Measurements from ENCODE around the gene MXD3. TPM values are rescaled to one million over a fixed set of nuclear protein-coding genes. Genes with fewer than 3 reads are reported as not detected.

The MXD3 gene
- total and polyA plus RNA-seq, 2 donors (not counting 3 experiments of a cell fraction or from before 2014, with no cell fraction given): 38.4 to 44.2 TPM

- peaks cover 15% of the 10 kb centered on the region for H3K4me1 ChIP-seq (ENCODE audit: control insufficient read depth, extremely low read depth, insufficient read depth, low read length)
- no peaks in the 10 kb centered on the region for H3K9me1 ChIP-seq (replicated peaks; ENCODE audit: control insufficient read depth, extremely low read depth, insufficient read depth, low read length)
- peak within 1 kb of the TSS; percentile 21 for H2AFZ ChIP-seq (ENCODE audit: low read depth, low read length)
- dilution Hi-C loops (cut with MboI; ENCODE audit: extremely low pct_ligation_motif_present, low sequenced_read_pairs) (no loop called here), intact Hi-C loops (cut with micrococcal nuclease) (no loop called here)
- H3K36me3 ChIP-seq (ENCODE audit: control insufficient read depth in 2 of 2, extremely low read depth in 1 of 2, insufficient read depth in 2 of 2, low read length in 2 of 2): no peaks in the 10 kb centered on the region
- FAIRE-seq (peak; percentile 94), DNase-seq (ENCODE audit: low read depth, low spot score) (peak; percentile 56)
- H3K27ac ChIP-seq (ENCODE audit: insufficient read depth, low read depth, low read length): no peak within 1 kb of the TSS
- peak within 1 kb of the TSS in 1 of 3 experiments; percentile 16 for H3K4me3 ChIP-seq (replicated peaks in 1 of 3; ENCODE audit: insufficient read depth in 1 of 3, low read depth in 1 of 3, low read length in 3 of 3)
- H3K79me2 ChIP-seq (ENCODE audit: control insufficient read depth, insufficient read depth, low read length): no peaks in the 10 kb centered on the region
- ChIA-PET CTCF (interaction anchor here (1.2 to 6.3 kb wide), 3 partner anchors 9 to 30 kb away, joined by 3 to 31 read pairs (median 9); no protein-coding TSS in a partner anchor), POLR2A (interaction anchor here (0.9 kb wide), 1 partner anchor 9 kb away, joined by 3 read pairs; no protein-coding TSS in a partner anchor)
- no TSS peak for BruUV-seq (replicated peaks)
- no peaks in the 10 kb centered on the region for H3K27me3 ChIP-seq (ENCODE audit: control insufficient read depth in 2 of 2, insufficient read depth in 2 of 2, low read length in 2 of 2)
- H3K9ac ChIP-seq (replicated peaks; ENCODE audit: extremely low read depth, insufficient read depth, low read length): no peak within 1 kb of the TSS
- H3K4me2 ChIP-seq (ENCODE audit: insufficient read depth, low read length): peak within 1 kb of the TSS; percentile 14
- H4K20me1 ChIP-seq (replicated peaks; ENCODE audit: control insufficient read depth, extremely low read depth, insufficient read depth, low read length): no peaks in the 10 kb centered on the region
- TF ChIP-seq POLR2AphosphoS5 (IDR thresholded peaks at IDR 0.05; ENCODE audit: insufficient read depth, low read depth, low read length) (no peak), MAX (IDR thresholded peaks at IDR 0.05; ENCODE audit: insufficient read depth, insufficient read length) (no peak), GATA2 (IDR thresholded peaks at IDR 0.05; ENCODE audit: insufficient read depth, insufficient read length, low read depth, low read length) (no peak), MYC (IDR thresholded peaks at IDR 0.05; ENCODE audit: low read depth, low read length) (no peak), EZH2 (IDR thresholded peaks at IDR 0.05; ENCODE audit: borderline replicate concordance, low read depth, low read length, severe bottlenecking) (no peak), FOS (IDR thresholded peaks at IDR 0.05; ENCODE audit: borderline replicate concordance, insufficient read depth, low read length) (no peak), JUN (IDR thresholded peaks at IDR 0.05; ENCODE audit: borderline replicate concordance, insufficient read depth, insufficient read length, low read depth) (no peak), POLR2A (IDR thresholded peaks at IDR 0.05; ENCODE audit: low read depth, low read length) (no peak)
- TF ChIP-seq, protein P1, sequence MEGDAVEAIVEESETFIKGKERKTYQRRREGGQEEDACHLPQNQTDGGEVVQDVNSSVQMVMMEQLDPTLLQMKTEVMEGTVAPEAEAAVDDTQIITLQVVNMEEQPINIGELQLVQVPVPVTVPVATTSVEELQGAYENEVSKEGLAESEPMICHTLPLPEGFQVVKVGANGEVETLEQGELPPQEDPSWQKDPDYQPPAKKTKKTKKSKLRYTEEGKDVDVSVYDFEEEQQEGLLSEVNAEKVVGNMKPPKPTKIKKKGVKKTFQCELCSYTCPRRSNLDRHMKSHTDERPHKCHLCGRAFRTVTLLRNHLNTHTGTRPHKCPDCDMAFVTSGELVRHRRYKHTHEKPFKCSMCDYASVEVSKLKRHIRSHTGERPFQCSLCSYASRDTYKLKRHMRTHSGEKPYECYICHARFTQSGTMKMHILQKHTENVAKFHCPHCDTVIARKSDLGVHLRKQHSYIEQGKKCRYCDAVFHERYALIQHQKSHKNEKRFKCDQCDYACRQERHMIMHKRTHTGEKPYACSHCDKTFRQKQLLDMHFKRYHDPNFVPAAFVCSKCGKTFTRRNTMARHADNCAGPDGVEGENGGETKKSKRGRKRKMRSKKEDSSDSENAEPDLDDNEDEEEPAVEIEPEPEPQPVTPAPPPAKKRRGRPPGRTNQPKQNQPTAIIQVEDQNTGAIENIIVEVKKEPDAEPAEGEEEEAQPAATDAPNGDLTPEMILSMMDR (IDR thresholded peaks at IDR 0.05; ENCODE audit: extremely low read depth in 1 of 2, insufficient read depth in 1 of 2, low read depth in 1 of 2, low read length in 2 of 2): no peak
- no peaks in the 10 kb centered on the region for H3K9me3 ChIP-seq (replicated peaks; ENCODE audit: control insufficient read depth, insufficient read depth, low read length)
Measured at GRCh38 chr5:177357459-177358351, 46.0 kb upstream of the MXD3 start, which contains the start of gene RGS14. TSS of gene RGS14 (plus strand) at chr5:177357924. CDS start at chr5:177358025, 101 bp downstream.

All from endothelial cell of umbilical vein (primary cell).